Activated naive CD8-positive, alpha-beta T cell treated with anti-CD3 and anti-CD28 coated beads, Interleukin-2, amount 50 U/mL, for 24 hours (primary cell): Measurements from ENCODE around the gene GOLIM4.
"Not testable (repeated sequence)": the region's sequence is repeated elsewhere in the genome, so short reads cannot be mapped to it uniquely, and the experiment has no call there.

ENCODE experiments used
- ATAC-seq: fragments of 150-1000 bp; cut with Tn5 transposase; one replicate; pipeline ENCODE4 v1.10.0; 2021
- DNase-seq: peaks from one replicate; pipeline ENCODE4 v3.0.0; 2021
- H3K27ac Mint-ChIP-seq: one replicate; pipeline ENCODE4 v1.8.0; 2021; ENCODE audit warnings: mild to moderate bottlenecking, mixed read lengths
- H3K27me3 Mint-ChIP-seq: one replicate; pipeline ENCODE4 v1.8.0; 2021; ENCODE audit warnings: mixed read lengths
- H3K36me3 Mint-ChIP-seq: one replicate; pipeline ENCODE4 v1.8.0; 2021; ENCODE audit warnings: low read depth, mixed read lengths
- H3K4me1 Mint-ChIP-seq: one replicate; pipeline ENCODE4 v1.8.0; 2021; ENCODE audit warnings: mixed read lengths
- H3K4me3 Mint-ChIP-seq: one replicate; pipeline ENCODE4 v1.8.0; 2021; ENCODE audit warnings: mild to moderate bottlenecking, moderate library complexity, mixed read lengths
- H3K9me3 Mint-ChIP-seq: one replicate; pipeline ENCODE4 v1.8.0; 2021; ENCODE audit warnings: mixed read lengths

Gene GOLIM4

DNA sequence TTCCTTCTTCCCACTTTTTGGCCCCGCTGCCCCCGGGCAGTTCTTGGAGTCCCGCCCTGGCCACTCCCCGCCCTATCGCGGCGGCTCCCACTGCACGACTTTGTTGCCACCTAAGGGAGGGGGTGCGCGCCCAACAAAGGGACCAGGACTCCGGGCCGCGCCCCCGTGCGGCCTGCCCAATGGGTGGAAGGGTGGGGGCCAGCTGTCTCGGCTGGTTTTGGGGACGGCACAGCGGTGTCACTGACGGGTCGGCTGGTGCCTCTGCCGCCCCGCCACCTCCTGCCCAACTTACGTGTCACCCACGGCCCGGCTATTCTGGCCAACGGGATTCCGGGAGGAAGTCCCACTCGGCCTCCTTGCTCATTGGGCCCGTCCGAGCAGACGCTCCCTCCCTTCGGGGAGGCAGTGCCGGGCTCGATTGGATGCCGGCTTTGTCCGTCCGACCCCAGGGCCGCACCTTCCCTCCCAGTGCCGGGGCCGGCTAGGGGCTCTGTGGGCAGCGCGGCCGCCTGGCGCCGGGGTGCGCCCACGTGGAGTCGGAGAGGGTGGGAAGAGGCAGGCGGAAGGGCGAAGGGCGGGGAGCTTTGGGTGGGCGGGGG is at the start of gene GOLIM4:
TSS of gene GOLIM4 (minus strand) at position 314 of the 599 bp plus-strand sequence. CDS start 639 bp downstream, outside the sequence.
- Mint-ChIP-seq H3K27me3 (peaks cover 45% of the 10 kb centered on the region), H3K4me3 (peak within 1 kb of the TSS; percentile 79), H3K36me3 (no peaks in the 10 kb centered on the region), H3K9me3 (no peaks in the 10 kb centered on the region), H3K4me1 (peaks cover 23% of the 10 kb centered on the region), H3K27ac (peak within 1 kb of the TSS; percentile 86)
- ATAC-seq = peak; percentile 87
- DNase-seq = peak; percentile 76

- no peak for ATAC-seq
- Mint-ChIP-seq H3K27ac (no peak overlapping the region), H3K27me3 (no peaks in the 10 kb centered on the region), H3K9me3 (no peaks in the 10 kb centered on the region), H3K36me3 (no peaks in the 10 kb centered on the region), H3K4me3 (no peak overlapping the region), H3K4me1 (no peaks in the 10 kb centered on the region)
- DNase-seq = no peak
These were observed 45.8 kb upstream of the GOLIM4 start for GRCh38 chr3:168141405-168141998.

DNA sequence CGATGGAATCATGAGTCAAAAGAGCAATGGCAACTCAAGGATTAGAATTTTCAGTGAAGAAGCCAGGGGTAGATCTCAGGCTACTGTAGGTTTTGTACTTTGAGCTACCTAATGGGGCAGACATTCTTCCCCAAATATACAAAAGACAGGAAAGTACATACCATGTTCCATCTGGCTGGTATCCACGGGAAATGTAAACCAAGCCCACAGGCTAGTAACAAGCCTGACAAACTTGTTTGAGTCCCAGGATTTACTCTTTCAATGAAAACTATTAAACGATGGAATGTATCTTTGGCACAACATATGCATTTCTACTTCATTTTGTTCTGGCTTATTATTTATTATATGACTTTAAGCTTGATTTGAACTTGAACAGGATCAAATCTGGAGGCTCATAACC is 44.2 kb upstream of the GOLIM4 start:
- no peak for ATAC-seq
- H3K4me1 Mint-ChIP-seq = no peaks in the 10 kb centered on the region
- no peak overlapping the region for H3K4me3 Mint-ChIP-seq
- no peak for DNase-seq
- no peaks in the 10 kb centered on the region for H3K9me3 Mint-ChIP-seq
- H3K36me3 Mint-ChIP-seq = no peaks in the 10 kb centered on the region
- H3K27ac Mint-ChIP-seq = no peak overlapping the region
- H3K27me3 Mint-ChIP-seq = no peaks in the 10 kb centered on the region

GRCh38 chr3:168138421-168138820 is 42.7 kb upstream of the GOLIM4 start:
- H3K9me3 Mint-ChIP-seq = no peaks in the 10 kb centered on the region
- ATAC-seq = no peak
- H3K4me1 Mint-ChIP-seq = no peaks in the 10 kb centered on the region
- DNase-seq = no peak
- H3K27me3 Mint-ChIP-seq = no peaks in the 10 kb centered on the region
- no peaks in the 10 kb centered on the region for H3K36me3 Mint-ChIP-seq
- no peak overlapping the region for H3K4me3 Mint-ChIP-seq
- no peak overlapping the region for H3K27ac Mint-ChIP-seq

DNA sequence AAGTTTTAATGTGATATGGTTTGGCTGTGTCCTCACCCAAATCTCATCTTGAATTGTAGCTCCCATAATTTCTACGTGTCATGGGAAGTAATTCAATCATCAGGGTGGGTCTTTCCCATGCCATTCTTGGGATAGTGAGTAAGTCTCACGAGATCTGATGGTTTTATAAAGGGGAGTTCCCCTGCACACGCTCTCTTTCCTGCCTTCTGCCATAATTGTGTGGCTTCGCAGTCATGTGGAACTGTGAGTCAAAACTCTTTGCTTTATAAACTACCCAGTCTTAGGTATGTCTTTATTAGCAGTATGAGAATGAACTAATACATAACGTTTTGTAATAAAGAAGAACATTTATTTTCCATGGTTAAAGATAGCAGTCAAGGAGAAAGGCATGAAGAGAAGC is 39.2 kb upstream of the GOLIM4 start:
- no peak for DNase-seq
- H3K36me3 Mint-ChIP-seq = no peaks in the 10 kb centered on the region
- no peak overlapping the region for H3K4me3 Mint-ChIP-seq
- H3K9me3 Mint-ChIP-seq = no peaks in the 10 kb centered on the region
- H3K27me3 Mint-ChIP-seq = no peaks in the 10 kb centered on the region
- no peak overlapping the region for H3K27ac Mint-ChIP-seq
- ATAC-seq = no peak
- no peaks in the 10 kb centered on the region for H3K4me1 Mint-ChIP-seq

DNA sequence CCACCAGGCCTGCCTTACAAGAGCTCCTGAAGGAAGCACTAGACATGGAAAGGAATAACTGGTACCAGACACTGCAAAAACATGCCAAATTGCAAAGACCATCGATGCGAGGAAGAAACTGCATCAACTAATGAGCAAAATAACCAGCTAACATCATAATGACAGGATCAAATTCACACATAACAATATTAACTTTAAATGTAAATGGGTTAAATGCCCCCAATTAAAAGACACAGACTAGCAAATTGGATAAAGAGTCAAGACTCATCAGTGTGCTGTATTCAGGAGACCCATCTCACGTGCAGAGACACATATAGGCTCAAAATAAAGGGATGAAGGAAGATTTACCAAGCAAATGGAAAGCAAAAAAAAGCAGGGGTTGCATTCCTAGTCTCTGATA is 34.5 kb upstream of the GOLIM4 start:
- H3K36me3 Mint-ChIP-seq, H3K27me3 Mint-ChIP-seq, H3K4me3 Mint-ChIP-seq, H3K27ac Mint-ChIP-seq, ATAC-seq, DNase-seq, H3K4me1 Mint-ChIP-seq: not testable (repeated sequence)
- peaks cover 13% of the 10 kb centered on the region for H3K9me3 Mint-ChIP-seq

DNA sequence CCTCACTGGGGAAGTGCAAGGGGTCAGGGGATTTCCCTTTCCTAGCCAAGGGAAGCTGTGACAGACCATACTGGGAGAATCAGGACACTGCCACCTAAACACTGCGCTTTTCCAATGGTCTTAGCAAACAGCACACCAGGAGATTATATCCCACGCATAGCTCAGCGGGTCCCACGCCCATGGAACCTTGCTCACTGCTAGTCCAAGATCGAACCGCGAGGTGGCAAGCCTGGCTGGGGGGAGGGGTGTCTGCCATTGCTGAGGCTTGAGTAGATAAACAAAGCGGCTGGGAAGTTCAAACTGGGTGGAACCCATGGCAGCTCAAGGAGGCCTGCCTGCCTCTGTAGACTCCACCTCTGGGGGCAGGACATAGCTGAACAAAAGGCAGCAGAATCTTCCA is 32.7 kb upstream of the GOLIM4 start:
- ATAC-seq, H3K4me3 Mint-ChIP-seq: not testable (repeated sequence)

DNA sequence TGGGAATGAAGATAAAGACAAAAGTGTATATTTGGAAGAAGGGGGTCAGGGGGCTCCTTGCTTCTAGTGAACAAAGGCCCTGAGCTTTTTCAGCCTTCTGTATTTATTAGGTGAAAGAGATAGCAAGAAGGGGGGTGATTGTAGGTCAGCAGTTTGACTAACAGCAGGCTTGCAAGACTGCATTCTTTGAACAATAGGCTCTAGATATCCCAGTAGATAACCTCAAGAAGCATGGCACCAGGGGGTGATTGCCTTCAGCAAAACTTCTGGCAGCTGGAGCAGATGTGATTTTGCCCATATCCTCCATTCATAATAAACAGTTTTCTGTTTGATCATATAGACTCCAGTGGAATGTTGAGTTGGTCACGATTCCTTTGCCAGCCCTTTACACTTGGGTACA is 31.7 kb upstream of the GOLIM4 start:
- Mint-ChIP-seq H3K27ac (no peak overlapping the region), H3K4me3 (no peak overlapping the region), H3K36me3 (no peaks in the 10 kb centered on the region), H3K9me3 (peaks cover 13% of the 10 kb centered on the region), H3K4me1 (no peaks in the 10 kb centered on the region), H3K27me3 (no peaks in the 10 kb centered on the region)
- DNase-seq (no peak), ATAC-seq (no peak)

More for the DNA sequence above, 32.7 kb upstream of the GOLIM4 start:
- H3K36me3 Mint-ChIP-seq, H3K4me1 Mint-ChIP-seq, DNase-seq, H3K27me3 Mint-ChIP-seq, H3K27ac Mint-ChIP-seq: not testable (repeated sequence)
- H3K9me3 Mint-ChIP-seq = peaks cover 13% of the 10 kb centered on the region

GRCh38 chr3:168124791-168125190 is 29.1 kb upstream of the GOLIM4 start:
- DNase-seq = no peak
- H3K4me1 Mint-ChIP-seq = no peaks in the 10 kb centered on the region
- no peaks in the 10 kb centered on the region for H3K27me3 Mint-ChIP-seq
- H3K27ac Mint-ChIP-seq = no peak overlapping the region
- no peaks in the 10 kb centered on the region for H3K36me3 Mint-ChIP-seq
- H3K4me3 Mint-ChIP-seq = no peak overlapping the region
- no peak for ATAC-seq
- H3K9me3 Mint-ChIP-seq = peaks cover 13% of the 10 kb centered on the region

GRCh38 chr3:168124291-168124690 is 28.6 kb upstream of the GOLIM4 start:
- Mint-ChIP-seq H3K4me1 (no peaks in the 10 kb centered on the region), H3K4me3 (no peak overlapping the region), H3K36me3 (no peaks in the 10 kb centered on the region), H3K27ac (no peak overlapping the region), H3K9me3 (peaks cover 8% of the 10 kb centered on the region), H3K27me3 (no peaks in the 10 kb centered on the region)
- ATAC-seq (no peak), DNase-seq (no peak)

GRCh38 chr3:168123201-168124176 is 27.8 kb upstream of the GOLIM4 start:
- H3K4me1 Mint-ChIP-seq = no peaks in the 10 kb centered on the region
- no peak for ATAC-seq
- no peak overlapping the region for H3K27ac Mint-ChIP-seq
- H3K4me3 Mint-ChIP-seq = no peak overlapping the region
- peaks cover 7% of the 10 kb centered on the region for H3K9me3 Mint-ChIP-seq
- no peak for DNase-seq
- H3K27me3 Mint-ChIP-seq = no peaks in the 10 kb centered on the region
- no peaks in the 10 kb centered on the region for H3K36me3 Mint-ChIP-seq

- no peak overlapping the region for H3K27ac Mint-ChIP-seq
- H3K27me3 Mint-ChIP-seq = no peaks in the 10 kb centered on the region
- peaks cover 3% of the 10 kb centered on the region for H3K9me3 Mint-ChIP-seq
- DNase-seq (no peak), ATAC-seq (no peak)
- H3K4me1 Mint-ChIP-seq = no peaks in the 10 kb centered on the region
- no peak overlapping the region for H3K4me3 Mint-ChIP-seq
- H3K36me3 Mint-ChIP-seq = no peaks in the 10 kb centered on the region
These were observed 25.7 kb upstream of the GOLIM4 start for GRCh38 chr3:168121184-168122017.

- Mint-ChIP-seq H3K4me1 (no peaks in the 10 kb centered on the region), H3K27ac (no peak overlapping the region), H3K27me3 (no peaks in the 10 kb centered on the region), H3K9me3 (no peaks in the 10 kb centered on the region), H3K36me3 (no peaks in the 10 kb centered on the region), H3K4me3 (no peak overlapping the region)
- DNase-seq (no peak), ATAC-seq (no peak)
These were observed 22.2 kb upstream of the GOLIM4 start for GRCh38 chr3:168117853-168118313.

DNA sequence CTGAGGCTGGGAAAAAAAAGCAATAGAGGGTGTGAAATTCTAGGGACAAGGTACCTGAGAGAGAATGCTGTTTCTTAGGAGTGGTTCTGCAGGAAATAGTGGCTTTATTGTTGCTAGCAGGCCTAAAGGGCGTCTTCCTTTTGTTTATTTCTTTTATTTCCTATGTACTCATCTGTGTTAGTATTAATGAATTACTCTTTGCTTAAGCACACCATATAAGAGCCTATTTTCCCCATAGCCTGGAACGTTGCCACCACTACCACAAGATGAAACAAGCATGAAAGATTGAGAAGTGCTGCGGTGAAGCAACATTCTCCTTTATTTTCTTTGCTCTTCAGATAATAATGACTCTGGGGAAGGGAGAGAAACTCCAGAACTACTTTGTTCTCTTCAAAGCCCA is 21.3 kb upstream of the GOLIM4 start:
- no peaks in the 10 kb centered on the region for H3K9me3 Mint-ChIP-seq
- no peak overlapping the region for H3K27ac Mint-ChIP-seq
- no peak overlapping the region for H3K4me3 Mint-ChIP-seq
- H3K4me1 Mint-ChIP-seq = no peaks in the 10 kb centered on the region
- ATAC-seq (no peak), DNase-seq (no peak)
- H3K27me3 Mint-ChIP-seq = no peaks in the 10 kb centered on the region
- H3K36me3 Mint-ChIP-seq = no peaks in the 10 kb centered on the region
